ENCODE results near the gene TMED8.

- TF ChIP-seq, protein P1, sequence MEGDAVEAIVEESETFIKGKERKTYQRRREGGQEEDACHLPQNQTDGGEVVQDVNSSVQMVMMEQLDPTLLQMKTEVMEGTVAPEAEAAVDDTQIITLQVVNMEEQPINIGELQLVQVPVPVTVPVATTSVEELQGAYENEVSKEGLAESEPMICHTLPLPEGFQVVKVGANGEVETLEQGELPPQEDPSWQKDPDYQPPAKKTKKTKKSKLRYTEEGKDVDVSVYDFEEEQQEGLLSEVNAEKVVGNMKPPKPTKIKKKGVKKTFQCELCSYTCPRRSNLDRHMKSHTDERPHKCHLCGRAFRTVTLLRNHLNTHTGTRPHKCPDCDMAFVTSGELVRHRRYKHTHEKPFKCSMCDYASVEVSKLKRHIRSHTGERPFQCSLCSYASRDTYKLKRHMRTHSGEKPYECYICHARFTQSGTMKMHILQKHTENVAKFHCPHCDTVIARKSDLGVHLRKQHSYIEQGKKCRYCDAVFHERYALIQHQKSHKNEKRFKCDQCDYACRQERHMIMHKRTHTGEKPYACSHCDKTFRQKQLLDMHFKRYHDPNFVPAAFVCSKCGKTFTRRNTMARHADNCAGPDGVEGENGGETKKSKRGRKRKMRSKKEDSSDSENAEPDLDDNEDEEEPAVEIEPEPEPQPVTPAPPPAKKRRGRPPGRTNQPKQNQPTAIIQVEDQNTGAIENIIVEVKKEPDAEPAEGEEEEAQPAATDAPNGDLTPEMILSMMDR (IDR thresholded peaks at IDR 0.05), result no peak
- TF ChIP-seq POLR2A (IDR thresholded peaks at IDR 0.05), result no peak
Measured at GRCh38 chr14:77296155-77296554, 80.7 kb downstream of the TMED8 start.

Measured in ovary (tissue), 3 donors.